OCI-LY3 (cell line): ENCODE measurements around the gene DCHS2.

Experiments used
- CTCF ChIP-seq: fragments of 200-600, 300-600 bp; sonication (generic); IDR thresholded peaks from 2 replicates; pipeline ENCODE4 v1.5.1; 2014; ENCODE audit warnings: antibody characterized with exemption, low read length, low read depth
- EZH2phosphoT487 ChIP-seq: fragments of 200-600 bp; shearing (Covaris generic); IDR thresholded peaks from 2 replicates; pipeline ENCODE4 v1.6.1; 2018; ENCODE audit warnings: antibody characterized with exemption, mixed run types, low read depth

GRCh38 chr4:154444958-154445357 lies 46.6 kb downstream of the DCHS2 start:
- no peak for TF ChIP-seq CTCF
- no peak for TF ChIP-seq EZH2phosphoT487
